WTC11 (cell line): ENCODE data around the gene IER2. TPM values are rescaled to one million over a fixed set of nuclear protein-coding genes. Genes with fewer than 3 reads are reported as not detected.
A peak's percentile ranks its signal among the peaks of the same experiment; 100 is the strongest.

Experiments used
- AFF4 ChIP-seq: sonication (generic); formaldehyde crosslinking; IDR thresholded peaks from 2 replicates; pipeline ENCODE4 v1.8.1; 2023; ENCODE audit warnings: mild to moderate bottlenecking, missing genetic modification reagents, borderline replicate concordance
- EMX1 ChIP-seq: fragments of 250-450 bp; sonication (Bioruptor Pico); IDR thresholded peaks from 2 replicates; pipeline ENCODE4 v1.8.0; 2021; ENCODE audit warnings: mild to moderate bottlenecking
- ETV6 ChIP-seq: sonication (generic); formaldehyde crosslinking; IDR thresholded peaks from 2 replicates; pipeline ENCODE4 v1.8.1; 2022; ENCODE audit warnings: mild to moderate bottlenecking, missing genetic modification reagents
- FOXJ3 ChIP-seq: sonication (generic); formaldehyde crosslinking; IDR thresholded peaks from 2 replicates; pipeline ENCODE4 v1.9.0; 2021; ENCODE audit warnings: missing genetic modification reagents, mild to moderate bottlenecking, borderline replicate concordance
- FOXP1 ChIP-seq: sonication (generic); formaldehyde crosslinking; IDR thresholded peaks from 2 replicates; pipeline ENCODE4 v1.8.0; 2022; ENCODE audit warnings: missing genetic modification reagents, mild to moderate bottlenecking, moderate library complexity, borderline replicate concordance
- GRHL2 ChIP-seq: fragments of 250-450 bp; sonication (Bioruptor Pico); IDR thresholded peaks from 2 replicates; pipeline ENCODE4 v1.8.0; 2022; ENCODE audit warnings: mild to moderate bottlenecking, moderate library complexity; ENCODE audit not compliant: insufficient replicate concordance, severe bottlenecking
- IRF1 ChIP-seq: sonication (generic); formaldehyde crosslinking; IDR thresholded peaks from 2 replicates; pipeline ENCODE4 v1.8.0; 2023; ENCODE audit warnings: missing genetic modification reagents
- MAX ChIP-seq: sonication (generic); formaldehyde crosslinking; IDR thresholded peaks from 2 replicates; pipeline ENCODE4 v1.8.0; 2022; ENCODE audit warnings: mild to moderate bottlenecking, missing genetic modification reagents
- MYBL2 ChIP-seq: sonication (generic); formaldehyde crosslinking; IDR thresholded peaks from 2 replicates; pipeline ENCODE4 v1.8.1; 2023; ENCODE audit warnings: mild to moderate bottlenecking, moderate library complexity, missing genetic modification reagents
- NFATC4 ChIP-seq: fragments of 250-450 bp; sonication (Bioruptor Pico); IDR thresholded peaks from 2 replicates; pipeline ENCODE4 v1.9.0; 2021; ENCODE audit warnings: mild to moderate bottlenecking
- OVOL2 ChIP-seq: fragments of 250-450 bp; sonication (Bioruptor Pico); IDR thresholded peaks from 2 replicates; pipeline ENCODE4 v1.9.0; 2021; ENCODE audit warnings: mild to moderate bottlenecking, borderline replicate concordance
- PRRX2 ChIP-seq: fragments of 250-450 bp; sonication (Bioruptor Pico); IDR thresholded peaks from 2 replicates; pipeline ENCODE4 v1.8.0; 2021; ENCODE audit warnings: mild to moderate bottlenecking
- RORB ChIP-seq: fragments of 250-450 bp; sonication (Bioruptor Pico); IDR thresholded peaks from 2 replicates; pipeline ENCODE4 v1.9.0; 2021; ENCODE audit warnings: mild to moderate bottlenecking
- ZNF121 ChIP-seq: sonication (generic); formaldehyde crosslinking; IDR thresholded peaks from 2 replicates; pipeline ENCODE4 v1.8.0; 2023; ENCODE audit warnings: missing genetic modification reagents
- ZNF423 ChIP-seq: fragments of 250-450 bp; sonication (Bioruptor Pico); IDR thresholded peaks from 2 replicates; pipeline ENCODE4 v2.1.2; 2022; ENCODE audit warnings: mild to moderate bottlenecking, moderate library complexity
- ZNF532 ChIP-seq: fragments of 250-450 bp; sonication (Bioruptor Pico); IDR thresholded peaks from 2 replicates; pipeline ENCODE4 v1.9.0; 2021; ENCODE audit warnings: mild to moderate bottlenecking, borderline replicate concordance
- total RNA-seq: library from RNA; stranded (reverse); gene quantifications from 3 replicates; pipeline ENCODE4 v1.2.3, GENCODE V29; 2021
- TF ChIP-seq, protein P1 (sequence below): sonication (generic); formaldehyde crosslinking; IDR thresholded peaks from 2 replicates; pipeline ENCODE4 v1.8.1; 2023; ENCODE audit warnings: mild to moderate bottlenecking, moderate library complexity, missing genetic modification reagents
- TF ChIP-seq, protein P2 (sequence below): fragments of 250-450 bp; sonication (Bioruptor Pico); IDR thresholded peaks from 2 replicates; pipeline ENCODE4 v1.8.0; 2021; ENCODE audit warnings: mild to moderate bottlenecking
- TF ChIP-seq, protein P3 (sequence below): sonication (generic); formaldehyde crosslinking; IDR thresholded peaks from 2 replicates; pipeline ENCODE4 v1.8.0; 2022; ENCODE audit warnings: mild to moderate bottlenecking, missing genetic modification reagents
- TF ChIP-seq, protein P4 (sequence below): sonication (generic); formaldehyde crosslinking; IDR thresholded peaks from 2 replicates; pipeline ENCODE4 v1.8.0; 2023; ENCODE audit warnings: missing genetic modification reagents, mild to moderate bottlenecking, borderline replicate concordance

The IER2 gene
- total RNA-seq, 1 experiment from 2014 or later, result 138 TPM

DNA sequence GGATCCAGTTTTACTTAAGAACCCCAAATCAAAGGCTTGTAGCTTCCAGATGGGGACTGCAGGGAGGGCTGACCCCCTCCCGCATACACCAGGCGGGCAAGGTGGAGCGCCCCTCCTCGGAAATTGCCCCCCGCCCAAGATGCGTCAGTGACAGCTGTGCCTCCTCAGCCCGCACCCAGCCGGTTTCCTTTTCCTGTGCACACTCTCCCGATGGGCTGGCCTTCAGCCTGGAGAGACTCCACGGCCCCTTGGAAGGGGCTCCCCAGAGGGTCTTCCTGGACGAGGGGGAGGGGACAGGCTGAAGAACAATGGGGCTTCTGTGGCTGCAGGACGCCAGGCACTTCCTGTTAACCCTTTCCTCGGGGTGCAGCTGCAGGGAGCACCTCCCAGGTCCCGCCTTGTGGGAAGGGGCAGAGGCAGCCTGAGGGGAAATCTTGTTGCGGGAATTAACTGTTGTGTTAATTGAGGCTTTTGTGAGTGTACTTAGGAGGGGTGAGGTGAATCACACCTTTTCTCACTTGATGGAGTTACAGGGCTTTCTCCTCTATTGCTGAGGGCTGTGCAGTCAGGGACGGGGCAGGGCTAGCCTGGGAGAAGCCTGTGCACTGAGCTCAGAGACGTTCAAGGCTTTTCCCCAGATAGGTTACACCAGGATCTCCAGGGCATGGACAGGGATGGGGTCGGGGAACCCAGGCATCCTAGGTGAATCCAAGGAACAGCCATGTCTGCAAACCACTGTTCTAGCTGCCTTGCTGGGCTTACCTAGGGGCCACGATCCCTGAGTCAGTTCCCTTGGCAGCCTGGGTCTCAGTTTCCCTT, 14.3 kb downstream of the IER2 start (continued):
- TF ChIP-seq ZNF532 (CRISPR knock-in tag), result 0 out of 2 replicates have a peak, but pooled peaks have one; percentile 35
- no peak for TF ChIP-seq ZNF121 (CRISPR knock-in tag)
- TF ChIP-seq IRF1 (CRISPR knock-in tag), result no peak
- peak; percentile 88 for TF ChIP-seq MYBL2 (CRISPR knock-in tag)
- TF ChIP-seq FOXP1 (CRISPR knock-in tag), result peak; percentile 91; the same call in 1 of the 2 replicates
- TF ChIP-seq OVOL2 (CRISPR knock-in tag), result no peak
- TF ChIP-seq, protein P1, sequence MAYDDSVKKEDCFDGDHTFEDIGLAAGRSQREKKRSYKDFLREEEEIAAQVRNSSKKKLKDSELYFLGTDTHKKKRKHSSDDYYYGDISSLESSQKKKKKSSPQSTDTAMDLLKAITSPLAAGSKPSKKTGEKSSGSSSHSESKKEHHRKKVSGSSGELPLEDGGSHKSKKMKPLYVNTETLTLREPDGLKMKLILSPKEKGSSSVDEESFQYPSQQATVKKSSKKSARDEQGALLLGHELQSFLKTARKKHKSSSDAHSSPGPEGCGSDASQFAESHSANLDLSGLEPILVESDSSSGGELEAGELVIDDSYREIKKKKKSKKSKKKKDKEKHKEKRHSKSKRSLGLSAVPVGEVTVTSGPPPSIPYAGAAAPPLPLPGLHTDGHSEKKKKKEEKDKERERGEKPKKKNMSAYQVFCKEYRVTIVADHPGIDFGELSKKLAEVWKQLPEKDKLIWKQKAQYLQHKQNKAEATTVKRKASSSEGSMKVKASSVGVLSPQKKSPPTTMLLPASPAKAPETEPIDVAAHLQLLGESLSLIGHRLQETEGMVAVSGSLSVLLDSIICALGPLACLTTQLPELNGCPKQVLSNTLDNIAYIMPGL (CRISPR knock-in tag), result peak; percentile 61; the same call in 1 of the 2 replicates
- TF ChIP-seq AFF4 (CRISPR knock-in tag), result peak; percentile 62; the same call in 1 of the 2 replicates
- TF ChIP-seq EMX1 (CRISPR knock-in tag), result no peak
- TF ChIP-seq MAX, result peak; percentile 77
- peak; percentile 99 for TF ChIP-seq ZNF423
- TF ChIP-seq, protein P2, sequence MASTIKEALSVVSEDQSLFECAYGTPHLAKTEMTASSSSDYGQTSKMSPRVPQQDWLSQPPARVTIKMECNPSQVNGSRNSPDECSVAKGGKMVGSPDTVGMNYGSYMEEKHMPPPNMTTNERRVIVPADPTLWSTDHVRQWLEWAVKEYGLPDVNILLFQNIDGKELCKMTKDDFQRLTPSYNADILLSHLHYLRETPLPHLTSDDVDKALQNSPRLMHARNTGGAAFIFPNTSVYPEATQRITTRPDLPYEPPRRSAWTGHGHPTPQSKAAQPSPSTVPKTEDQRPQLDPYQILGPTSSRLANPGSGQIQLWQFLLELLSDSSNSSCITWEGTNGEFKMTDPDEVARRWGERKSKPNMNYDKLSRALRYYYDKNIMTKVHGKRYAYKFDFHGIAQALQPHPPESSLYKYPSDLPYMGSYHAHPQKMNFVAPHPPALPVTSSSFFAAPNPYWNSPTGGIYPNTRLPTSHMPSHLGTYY, result peak; percentile 17; the same call in 1 of the 2 replicates
- peak; percentile 99 for TF ChIP-seq ETV6 (CRISPR knock-in tag)
- TF ChIP-seq PRRX2, result peak; percentile 68; the same call in 1 of the 2 replicates
- TF ChIP-seq FOXJ3, result 0 out of 2 replicates have a peak, but pooled peaks have one; percentile 60
- TF ChIP-seq, protein P3, sequence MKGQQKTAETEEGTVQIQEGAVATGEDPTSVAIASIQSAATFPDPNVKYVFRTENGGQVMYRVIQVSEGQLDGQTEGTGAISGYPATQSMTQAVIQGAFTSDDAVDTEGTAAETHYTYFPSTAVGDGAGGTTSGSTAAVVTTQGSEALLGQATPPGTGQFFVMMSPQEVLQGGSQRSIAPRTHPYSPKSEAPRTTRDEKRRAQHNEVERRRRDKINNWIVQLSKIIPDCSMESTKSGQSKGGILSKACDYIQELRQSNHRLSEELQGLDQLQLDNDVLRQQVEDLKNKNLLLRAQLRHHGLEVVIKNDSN, result peak; percentile 53; the same call in 1 of the 2 replicates
- TF ChIP-seq NFATC4 (CRISPR knock-in tag), result no peak; the same call in 1 of the 2 replicates
- TF ChIP-seq GRHL2 (CRISPR knock-in tag), result no peak
- TF ChIP-seq, protein P4, sequence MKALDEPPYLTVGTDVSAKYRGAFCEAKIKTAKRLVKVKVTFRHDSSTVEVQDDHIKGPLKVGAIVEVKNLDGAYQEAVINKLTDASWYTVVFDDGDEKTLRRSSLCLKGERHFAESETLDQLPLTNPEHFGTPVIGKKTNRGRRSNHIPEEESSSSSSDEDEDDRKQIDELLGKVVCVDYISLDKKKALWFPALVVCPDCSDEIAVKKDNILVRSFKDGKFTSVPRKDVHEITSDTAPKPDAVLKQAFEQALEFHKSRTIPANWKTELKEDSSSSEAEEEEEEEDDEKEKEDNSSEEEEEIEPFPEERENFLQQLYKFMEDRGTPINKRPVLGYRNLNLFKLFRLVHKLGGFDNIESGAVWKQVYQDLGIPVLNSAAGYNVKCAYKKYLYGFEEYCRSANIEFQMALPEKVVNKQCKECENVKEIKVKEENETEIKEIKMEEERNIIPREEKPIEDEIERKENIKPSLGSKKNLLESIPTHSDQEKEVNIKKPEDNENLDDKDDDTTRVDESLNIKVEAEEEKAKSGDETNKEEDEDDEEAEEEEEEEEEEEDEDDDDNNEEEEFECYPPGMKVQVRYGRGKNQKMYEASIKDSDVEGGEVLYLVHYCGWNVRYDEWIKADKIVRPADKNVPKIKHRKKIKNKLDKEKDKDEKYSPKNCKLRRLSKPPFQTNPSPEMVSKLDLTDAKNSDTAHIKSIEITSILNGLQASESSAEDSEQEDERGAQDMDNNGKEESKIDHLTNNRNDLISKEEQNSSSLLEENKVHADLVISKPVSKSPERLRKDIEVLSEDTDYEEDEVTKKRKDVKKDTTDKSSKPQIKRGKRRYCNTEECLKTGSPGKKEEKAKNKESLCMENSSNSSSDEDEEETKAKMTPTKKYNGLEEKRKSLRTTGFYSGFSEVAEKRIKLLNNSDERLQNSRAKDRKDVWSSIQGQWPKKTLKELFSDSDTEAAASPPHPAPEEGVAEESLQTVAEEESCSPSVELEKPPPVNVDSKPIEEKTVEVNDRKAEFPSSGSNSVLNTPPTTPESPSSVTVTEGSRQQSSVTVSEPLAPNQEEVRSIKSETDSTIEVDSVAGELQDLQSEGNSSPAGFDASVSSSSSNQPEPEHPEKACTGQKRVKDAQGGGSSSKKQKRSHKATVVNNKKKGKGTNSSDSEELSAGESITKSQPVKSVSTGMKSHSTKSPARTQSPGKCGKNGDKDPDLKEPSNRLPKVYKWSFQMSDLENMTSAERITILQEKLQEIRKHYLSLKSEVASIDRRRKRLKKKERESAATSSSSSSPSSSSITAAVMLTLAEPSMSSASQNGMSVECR (CRISPR knock-in tag), result peak; percentile 86; the same call in 1 of the 2 replicates
- TF ChIP-seq RORB (CRISPR knock-in tag), result peak; percentile 36; the same call in 1 of the 2 replicates
